Transverse colon (tissue), 4 donors: ENCODE data around the gene CPNE8.

Source experiments
- POLR2A ChIP-seq: fragments of 450-650 bp; IDR thresholded peaks from one replicate; pipeline ENCODE4 v1.6.1; 2016; ENCODE audit warnings: antibody characterized with exemption, mild to moderate bottlenecking, moderate library complexity
- POLR2AphosphoS5 ChIP-seq, 3 donors: sonication (generic); formaldehyde crosslinking; IDR thresholded peaks; one replicate each; pipeline ENCODE4 v1.6.1; 2016; ENCODE audit warnings: antibody characterized with exemption in 3 of 3
- TF ChIP-seq, protein P1 (sequence below), 5 experiments: fragments of 200-600 bp in 3 of 5; fragments of 450-650 bp in 2 of 5; sonication (generic) in 3 of 5; IDR thresholded peaks; 1 replicate in 2 of 5; 2 replicates in 3 of 5; pipeline ENCODE4 v1.5.1; 2016 to 2017; ENCODE audit warnings: antibody characterized with exemption in 5 of 5, inconsistent platforms in 3 of 5, mild to moderate bottlenecking in 2 of 5, moderate library complexity in 1 of 5

GRCh38 chr12:38728894-38729293 lies 176.5 kb downstream of the CPNE8 start:
- TF ChIP-seq, protein P1, sequence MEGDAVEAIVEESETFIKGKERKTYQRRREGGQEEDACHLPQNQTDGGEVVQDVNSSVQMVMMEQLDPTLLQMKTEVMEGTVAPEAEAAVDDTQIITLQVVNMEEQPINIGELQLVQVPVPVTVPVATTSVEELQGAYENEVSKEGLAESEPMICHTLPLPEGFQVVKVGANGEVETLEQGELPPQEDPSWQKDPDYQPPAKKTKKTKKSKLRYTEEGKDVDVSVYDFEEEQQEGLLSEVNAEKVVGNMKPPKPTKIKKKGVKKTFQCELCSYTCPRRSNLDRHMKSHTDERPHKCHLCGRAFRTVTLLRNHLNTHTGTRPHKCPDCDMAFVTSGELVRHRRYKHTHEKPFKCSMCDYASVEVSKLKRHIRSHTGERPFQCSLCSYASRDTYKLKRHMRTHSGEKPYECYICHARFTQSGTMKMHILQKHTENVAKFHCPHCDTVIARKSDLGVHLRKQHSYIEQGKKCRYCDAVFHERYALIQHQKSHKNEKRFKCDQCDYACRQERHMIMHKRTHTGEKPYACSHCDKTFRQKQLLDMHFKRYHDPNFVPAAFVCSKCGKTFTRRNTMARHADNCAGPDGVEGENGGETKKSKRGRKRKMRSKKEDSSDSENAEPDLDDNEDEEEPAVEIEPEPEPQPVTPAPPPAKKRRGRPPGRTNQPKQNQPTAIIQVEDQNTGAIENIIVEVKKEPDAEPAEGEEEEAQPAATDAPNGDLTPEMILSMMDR (IDR thresholded peaks at IDR 0.05): no peak
- TF ChIP-seq POLR2A (no peak), POLR2AphosphoS5 (IDR thresholded peaks at IDR 0.05) (no peak)
